Measurements from ENCODE around the gene MRPS33.

- TF ChIP-seq KDM1A (IDR thresholded peaks at IDR 0.05; ENCODE audit: borderline replicate concordance) (no peak), POLR2A (IDR thresholded peaks at IDR 0.05; ENCODE audit: low read depth, low read length) (no peak)
Observed at GRCh38 chr7:140989068-140989467, 25.7 kb downstream of the MRPS33 start.

All from GM12878 (cell line).